AG09309 (cell line): ENCODE results near the gene ZRANB3.

ENCODE experiments used
- DNase-seq: peaks from one replicate; pipeline ENCODE4 v3.0.0-alpha.2; 2010; ENCODE audit warnings: low read depth
- H3K4me3 ChIP-seq: 2 replicates; pipeline ENCODE4 v1.5.1; 2011; ENCODE audit warnings: mild to moderate bottlenecking, low read depth, low read length, moderate library complexity; ENCODE audit not compliant: control insufficient read depth
- CTCF ChIP-seq: IDR thresholded peaks from 2 replicates; pipeline ENCODE4 v1.5.1; 2011; ENCODE audit warnings: mild to moderate bottlenecking, low read depth, low read length, inconsistent platforms; ENCODE audit not compliant: insufficient read depth, control insufficient read depth; ENCODE audit errors: missing control alignments

Gene ZRANB3

GRCh38 chr2:135246711-135247270 lies 284.2 kb downstream of the ZRANB3 start:
- TF ChIP-seq CTCF, result no peak
- no peak for DNase-seq
- H3K4me3 ChIP-seq, result no peak overlapping the region

GRCh38 chr2:135245071-135245470 lies 285.9 kb downstream of the ZRANB3 start:
- no peak overlapping the region for H3K4me3 ChIP-seq
- TF ChIP-seq CTCF, result no peak
- DNase-seq, result no peak

GRCh38 chr2:135238651-135239050 lies 292.4 kb downstream of the ZRANB3 start:
- H3K4me3 ChIP-seq, result no peak overlapping the region
- TF ChIP-seq CTCF, result no peak
- DNase-seq, result no peak

- DNase-seq, result no peak
- TF ChIP-seq CTCF, result no peak
- H3K4me3 ChIP-seq, result no peak overlapping the region
Measured at GRCh38 chr2:135230150-135230549, 300.9 kb downstream of the ZRANB3 start.

GRCh38 chr2:135227386-135227785 lies 303.6 kb downstream of the ZRANB3 start:
- TF ChIP-seq CTCF, result no peak
- no peak overlapping the region for H3K4me3 ChIP-seq
- peak; percentile 37 for DNase-seq

- DNase-seq, result peak; percentile 37
- TF ChIP-seq CTCF, result no peak
- no peak overlapping the region for H3K4me3 ChIP-seq
Measured at GRCh38 chr2:135226961-135227360, 304.1 kb downstream of the ZRANB3 start.

- TF ChIP-seq CTCF, result no peak
- H3K4me3 ChIP-seq, result no peak overlapping the region
- DNase-seq, result peak; percentile 3
Measured at GRCh38 chr2:135225781-135226180, 305.2 kb downstream of the ZRANB3 start.
